ENCODE results near the gene IL4R.

IL4R gene

GRCh38 chr16:27365142-27366089 is 51.6 kb downstream of the IL4R start:
- no peak for DNase-seq (ENCODE audit: low read depth, low spot score)
- CTCF ChIA-PET, result interaction anchor here (0.7 to 8.6 kb wide), 12 partner anchors 10 to 212 kb away, joined by 3 to 355 read pairs (median 5); partner anchors contain the start of gene NSMCE1
- TF ChIP-seq CTCF (IDR thresholded peaks at IDR 0.05; ENCODE audit: insufficient read depth, low read length, missing control alignments), result no peak
- H3K4me3 ChIP-seq (ENCODE audit: low read depth, low read length), result no peak overlapping the region
- POLR2A ChIA-PET, result interaction anchor here (0.6 to 0.7 kb wide), 2 partner anchors 11 to 48 kb away, joined by 3 read pairs; no protein-coding TSS in a partner anchor

GRCh38 chr16:27366687-27367460 is 53.1 kb downstream of the IL4R start:
- TF ChIP-seq CTCF (IDR thresholded peaks at IDR 0.05; ENCODE audit: insufficient read depth, low read length, missing control alignments), result no peak
- ChIA-PET POLR2A (interaction anchor here (1.6 kb wide), 1 partner anchor 132 kb away, joined by 6 read pairs; no protein-coding TSS in a partner anchor), CTCF (interaction anchor here (0.6 to 8.6 kb wide), 32 partner anchors 11 to 257 kb away, joined by 3 to 355 read pairs (median 7); partner anchors contain the start of gene NSMCE1)
- H3K4me3 ChIP-seq (ENCODE audit: low read depth, low read length), result no peak overlapping the region
- no peak for DNase-seq (ENCODE audit: low read depth, low spot score)

- DNase-seq (ENCODE audit: low read depth, low spot score), result no peak
- TF ChIP-seq CTCF (IDR thresholded peaks at IDR 0.05; ENCODE audit: insufficient read depth, low read length, missing control alignments), result peak; percentile 95
- peak overlapping the region; percentile 27 for H3K4me3 ChIP-seq (ENCODE audit: low read depth, low read length)
Observed at GRCh38 chr16:27367461-27368357, 53.9 kb downstream of the IL4R start.

GRCh38 chr16:27368358-27368722 is 54.6 kb downstream of the IL4R start:
- no peak for TF ChIP-seq CTCF (IDR thresholded peaks at IDR 0.05; ENCODE audit: insufficient read depth, low read length, missing control alignments)
- ChIA-PET CTCF (interaction anchor here (0.7 to 8.6 kb wide), 38 partner anchors 10 to 258 kb away, joined by 3 to 355 read pairs (median 7); partner anchors contain the start of gene KDM8), POLR2A (interaction anchor here (1.6 kb wide), 1 partner anchor 134 kb away, joined by 6 read pairs; no protein-coding TSS in a partner anchor)
- no peak for DNase-seq (ENCODE audit: low read depth, low spot score)
- H3K4me3 ChIP-seq (ENCODE audit: low read depth, low read length), result no peak overlapping the region

More at GRCh38 chr16:27367461-27368357, 53.9 kb downstream of the IL4R start:
- POLR2A ChIA-PET, result interaction anchor here (1.6 kb wide), 1 partner anchor 133 kb away, joined by 6 read pairs; no protein-coding TSS in a partner anchor
- CTCF ChIA-PET, result interaction anchor here (0.6 to 8.6 kb wide), 44 partner anchors 11 to 257 kb away, joined by 3 to 355 read pairs (median 6); partner anchors contain the start of gene KDM8

GRCh38 chr16:27369806-27370205 is 56.0 kb downstream of the IL4R start:
- ChIA-PET CTCF (interaction anchor here (0.7 to 8.6 kb wide), 6 partner anchors 8 to 216 kb away, joined by 4 to 355 read pairs (median 40); no protein-coding TSS in a partner anchor), POLR2A (no interaction called here)
- no peak for DNase-seq (ENCODE audit: low read depth, low spot score)
- TF ChIP-seq CTCF (IDR thresholded peaks at IDR 0.05; ENCODE audit: insufficient read depth, low read length, missing control alignments), result no peak
- H3K4me3 ChIP-seq (ENCODE audit: low read depth, low read length), result no peak overlapping the region
